Esophagus squamous epithelium (tissue), 5 donors: ENCODE results near the gene SLC23A3. TPM values are rescaled to one million over a fixed set of nuclear protein-coding genes. Genes with fewer than 3 reads are reported as not detected.

Source experiments
- DNase-seq: peaks from one replicate; lab custom pipeline; 2025; lab: John Stamatoyannopoulos, UW
- H3K27ac ChIP-seq, 4 donors: fragments of 200-600 bp; sonication (generic); one replicate each; pipeline ENCODE4 v1.5.1; 2016 to 2019; ENCODE audit warnings: mild to moderate bottlenecking in 1 of 4
- H3K27me3 ChIP-seq, 4 donors: fragments of 200-600 bp; sonication (generic); 1 replicate in 3 of 4; 2 replicates in 1 of 4; pipeline versions ENCODE4 v1.5.1 to v1.6.0; 2017 to 2021; ENCODE audit warnings: antibody characterized with exemption in 1 of 4
- H3K36me3 ChIP-seq, 3 donors: fragments of 200-600 bp; sonication (generic); one replicate each; pipeline ENCODE4 v1.5.1; 2016 to 2019
- H3K4me1 ChIP-seq, 3 donors: fragments of 200-600 bp; sonication (generic); one replicate each; pipeline ENCODE4 v1.5.1; 2017 to 2019
- H3K4me3 ChIP-seq, 4 donors: fragments of 200-600 bp; sonication (generic); 1 replicate in 3 of 4; 2 replicates in 1 of 4; pipeline ENCODE4 v1.5.1; 2016 to 2019; ENCODE audit warnings: mild to moderate bottlenecking in 2 of 4, moderate library complexity in 1 of 4
- H3K9me3 ChIP-seq, 3 donors: fragments of 200-600 bp; sonication (generic); one replicate each; pipeline ENCODE4 v1.5.1; 2016 to 2019
- CTCF ChIP-seq, 6 experiments: fragments of 450-650 bp in 4 of 6; fragments of 200-600 bp in 2 of 6; sonication (generic) in 2 of 6; IDR thresholded peaks; one replicate each; pipeline ENCODE4 v1.5.1; 2016 to 2019; ENCODE audit warnings: antibody characterized with exemption in 6 of 6, mild to moderate bottlenecking in 4 of 6, moderate library complexity in 4 of 6
- POLR2A ChIP-seq, 4 donors: fragments of 450-650 bp; IDR thresholded peaks; one replicate each; pipeline ENCODE4 v1.6.1; 2017; ENCODE audit warnings: antibody characterized with exemption in 4 of 4, mild to moderate bottlenecking in 4 of 4, moderate library complexity in 3 of 4
- WGBS, 2 donors: methylation state at CpG; one replicate each; pipeline ENCODE4 v1.1.5; 2018; 5-methylcytosine and 5-hydroxymethylcytosine counted together
- intact Hi-C: fragments of 100-400 bp; cut with DNase I; formaldehyde crosslinking; loops from one replicate; pipeline ENCODE4 v1.15.0; 2022
- total RNA-seq, 4 donors: library from RNA; depleted of rRNA; stranded (reverse); fragments of >200 nt; gene quantifications; one replicate each; pipeline ENCODE4 v1.1.0, GENCODE V29; 2016
- donor health status: DM: yes; HTN: yes; CAD: no.

SLC23A3 gene
- total RNA-seq, 4 donors from 2014 or later, result 0.82 to 1.7 (median 1.3) TPM

GRCh38 chr2:219197388-219197787 lies 27.6 kb upstream of the SLC23A3 start:
- TF ChIP-seq CTCF (IDR thresholded peaks at IDR 0.05) (no peak), POLR2A (IDR thresholded peaks at IDR 0.05) (no peak)
- H3K9me3 ChIP-seq, result no peaks in the 10 kb centered on the region
- 83% methylated on average over 1 of the region's 1 CpG; no CpG with 5 or more reads in 1 of the 2 donors for WGBS, 2 donors
- H3K27me3 ChIP-seq, result peaks cover 0 to 6% (median 0%) of the 10 kb centered on the region in 4 donors
- intact Hi-C loops, result no loop called here
- no peak overlapping the region for H3K4me3 ChIP-seq
- no peaks in the 10 kb centered on the region for H3K4me1 ChIP-seq
- no peaks in the 10 kb centered on the region for H3K36me3 ChIP-seq
- no peak for DNase-seq
- H3K27ac ChIP-seq, result no peak overlapping the region

GRCh38 chr2:219186754-219187456 lies 17.1 kb upstream of the SLC23A3 start:
- intact Hi-C loops, result no loop called here
- 83 to 84% methylated on average over 7 of the region's 7 CpGs for WGBS, 2 donors
- Histone ChIP-seq H3K27me3 (no peaks in the 10 kb centered on the region), H3K4me1 (no peaks in the 10 kb centered on the region), H3K4me3 (no peak overlapping the region), H3K9me3 (no peaks in the 10 kb centered on the region), H3K27ac (no peak overlapping the region), H3K36me3 (peaks cover 9 to 41% (median 16%) of the 10 kb centered on the region in 3 donors)
- TF ChIP-seq POLR2A (IDR thresholded peaks at IDR 0.05), result no peak
- no peak for TF ChIP-seq CTCF (IDR thresholded peaks at IDR 0.05)
- no peak for DNase-seq

- peaks cover 26 to 67% (median 32%) of the 10 kb centered on the region in 3 donors for H3K36me3 ChIP-seq
- DNase-seq, result no peak
Measured at GRCh38 chr2:219184121-219184520, 14.3 kb upstream of the SLC23A3 start.

GRCh38 chr2:219183151-219183772 lies 13.4 kb upstream of the SLC23A3 start:
- Histone ChIP-seq H3K9me3 (no peaks in the 10 kb centered on the region), H3K4me1 (peaks cover 10 to 26% (median 13%) of the 10 kb centered on the region in 3 donors), H3K4me3 (no peak overlapping the region), H3K36me3 (peaks cover 26 to 67% (median 32%) of the 10 kb centered on the region in 3 donors), H3K27ac (no peak overlapping the region), H3K27me3 (no peaks in the 10 kb centered on the region)
- 89 to 96% methylated on average over 3 to 4 of the region's 6 CpGs for WGBS, 2 donors
- TF ChIP-seq CTCF (IDR thresholded peaks at IDR 0.05), result no peak
- no peak for TF ChIP-seq POLR2A (IDR thresholded peaks at IDR 0.05)
- no peak for DNase-seq
- intact Hi-C loops, result no loop called here

More at GRCh38 chr2:219184121-219184520, 14.3 kb upstream of the SLC23A3 start:
- Histone ChIP-seq H3K4me3 (no peak overlapping the region), H3K27ac (no peak overlapping the region), H3K4me1 (peaks cover 5 to 18% (median 8%) of the 10 kb centered on the region in 3 donors), H3K27me3 (no peaks in the 10 kb centered on the region), H3K9me3 (no peaks in the 10 kb centered on the region)
- intact Hi-C loops, result no loop called here
- 91 to 97% methylated on average over 2 of the region's 2 CpGs for WGBS, 2 donors
- TF ChIP-seq POLR2A (IDR thresholded peaks at IDR 0.05) (no peak), CTCF (IDR thresholded peaks at IDR 0.05) (no peak)
